AG08396 (cell line): ENCODE data around the gene RLBP1.
"Not testable (repeated sequence)": the region's sequence is repeated elsewhere in the genome, so short reads cannot be mapped to it uniquely, and the experiment has no call there.

Experiments used
- DNase-seq: peaks from one replicate; pipeline ENCODE4 v3.0.0; 2012; ENCODE audit warnings: low spot score, mixed read lengths

RLBP1 gene

GRCh38 chr15:89221543-89221942, at the start of gene RLBP1:
Gene RLBP1 (minus strand): TSS chr15:89221579. CDS start chr15:89218975, 2,604 bp downstream.
- no peak for DNase-seq

- not testable (repeated sequence) for DNase-seq
Observed at GRCh38 chr15:89250142-89250541, 28.8 kb upstream of the RLBP1 start.

- no peak for DNase-seq
Observed at GRCh38 chr15:89248584-89248983, 27.2 kb upstream of the RLBP1 start.

GRCh38 chr15:89247446-89247845, 26.1 kb upstream of the RLBP1 start:
- no peak for DNase-seq

GRCh38 chr15:89244574-89244903, 23.2 kb upstream of the RLBP1 start:
- DNase-seq, result peak; percentile 28

GRCh38 chr15:89243691-89244573, 22.6 kb upstream of the RLBP1 start, which contains the start of gene FANCI:
Gene FANCI (plus strand): TSS chr15:89243979. CDS start chr15:89247648, 3,669 bp downstream.
- DNase-seq, result peak; percentile 95

- DNase-seq, result peak; percentile 34
Observed at GRCh38 chr15:89243046-89243690, 21.8 kb upstream of the RLBP1 start.

GRCh38 chr15:89239883-89240810, 18.8 kb upstream of the RLBP1 start:
- not testable (repeated sequence) for DNase-seq

- no peak for DNase-seq
Observed at GRCh38 chr15:89231832-89232231, 10.5 kb upstream of the RLBP1 start.

GRCh38 chr15:89230277-89230676, 8.9 kb upstream of the RLBP1 start:
- no peak for DNase-seq

- no peak for DNase-seq
Observed at GRCh38 chr15:89227425-89227824, 6.0 kb upstream of the RLBP1 start.

GRCh38 chr15:89226359-89227221, 5.2 kb upstream of the RLBP1 start:
- no peak for DNase-seq

GRCh38 chr15:89225588-89225987, 4.2 kb upstream of the RLBP1 start:
- DNase-seq, result no peak

GRCh38 chr15:89218531-89218930, 2.8 kb downstream of the RLBP1 start:
- DNase-seq, result no peak

- DNase-seq, result no peak
Observed at GRCh38 chr15:89217686-89218376, 3.5 kb downstream of the RLBP1 start.

GRCh38 chr15:89217031-89217430, 4.3 kb downstream of the RLBP1 start:
- DNase-seq, result no peak

- DNase-seq, result no peak
Observed at GRCh38 chr15:89215627-89216026, 5.8 kb downstream of the RLBP1 start.

- DNase-seq, result no peak
Observed at GRCh38 chr15:89211678-89212170, 9.7 kb downstream of the RLBP1 start.

GRCh38 chr15:89209057-89209456, 12.3 kb downstream of the RLBP1 start:
- DNase-seq, result no peak

GRCh38 chr15:89208256-89208655, 13.1 kb downstream of the RLBP1 start:
- DNase-seq, result no peak
